Astrocyte of the spinal cord (primary cell): Measurements from ENCODE around the gene GDF10.

Experiments
- DNase-seq: peaks from one replicate; pipeline ENCODE4 v3.0.0; 2011; ENCODE audit warnings: low read depth, low spot score
- H3K4me3 ChIP-seq: 2 replicates; pipeline ENCODE4 v1.5.1; 2011; ENCODE audit warnings: low read depth, mild to moderate bottlenecking, low read length, moderate library complexity
- in situ Hi-C: cut with HindIII; loops from 2 replicates; pipeline ENCODE4 v1.10.0; 2017; ENCODE audit warnings: low sequenced_read_pairs
- TF ChIP-seq, protein P1 (sequence below): IDR thresholded peaks from 2 replicates; pipeline ENCODE4 v1.5.1; 2012; ENCODE audit warnings: low read depth, mild to moderate bottlenecking, low read length, inconsistent platforms

The GDF10 gene

GRCh38 chr10:47288916-47289495 is 11.0 kb upstream of the GDF10 start:
- in situ Hi-C loops = no loop called here
- no peak overlapping the region for H3K4me3 ChIP-seq
- DNase-seq = no peak
- TF ChIP-seq, protein P1, sequence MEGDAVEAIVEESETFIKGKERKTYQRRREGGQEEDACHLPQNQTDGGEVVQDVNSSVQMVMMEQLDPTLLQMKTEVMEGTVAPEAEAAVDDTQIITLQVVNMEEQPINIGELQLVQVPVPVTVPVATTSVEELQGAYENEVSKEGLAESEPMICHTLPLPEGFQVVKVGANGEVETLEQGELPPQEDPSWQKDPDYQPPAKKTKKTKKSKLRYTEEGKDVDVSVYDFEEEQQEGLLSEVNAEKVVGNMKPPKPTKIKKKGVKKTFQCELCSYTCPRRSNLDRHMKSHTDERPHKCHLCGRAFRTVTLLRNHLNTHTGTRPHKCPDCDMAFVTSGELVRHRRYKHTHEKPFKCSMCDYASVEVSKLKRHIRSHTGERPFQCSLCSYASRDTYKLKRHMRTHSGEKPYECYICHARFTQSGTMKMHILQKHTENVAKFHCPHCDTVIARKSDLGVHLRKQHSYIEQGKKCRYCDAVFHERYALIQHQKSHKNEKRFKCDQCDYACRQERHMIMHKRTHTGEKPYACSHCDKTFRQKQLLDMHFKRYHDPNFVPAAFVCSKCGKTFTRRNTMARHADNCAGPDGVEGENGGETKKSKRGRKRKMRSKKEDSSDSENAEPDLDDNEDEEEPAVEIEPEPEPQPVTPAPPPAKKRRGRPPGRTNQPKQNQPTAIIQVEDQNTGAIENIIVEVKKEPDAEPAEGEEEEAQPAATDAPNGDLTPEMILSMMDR = no peak

DNA sequence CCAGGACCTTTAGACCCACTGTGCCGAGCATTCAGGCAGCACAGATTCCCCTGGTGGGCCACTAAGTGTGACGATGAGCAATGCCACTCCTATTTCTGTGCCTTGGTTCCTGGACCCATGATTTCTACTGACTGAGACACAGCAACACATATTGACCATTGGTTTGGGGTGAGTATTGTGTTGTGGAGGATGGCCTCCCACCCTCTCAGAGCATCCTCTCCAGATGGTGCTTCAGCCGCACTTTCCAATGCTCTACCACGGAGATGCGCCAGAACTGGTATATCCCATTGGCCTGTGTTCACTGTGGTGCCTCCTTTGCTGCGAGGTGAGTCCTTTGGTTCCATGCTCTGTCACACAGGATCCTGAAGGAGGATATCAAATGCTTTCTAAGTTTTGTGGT is 10.1 kb upstream of the GDF10 start:
- no peak overlapping the region for H3K4me3 ChIP-seq
- in situ Hi-C loops = no loop called here
- DNase-seq = no peak
- TF ChIP-seq, protein P1 = no peak

GRCh38 chr10:47290338-47290737 is 9.7 kb upstream of the GDF10 start:
- in situ Hi-C loops = no loop called here
- no peak overlapping the region for H3K4me3 ChIP-seq
- no peak for DNase-seq
- TF ChIP-seq, protein P1 = no peak

DNA sequence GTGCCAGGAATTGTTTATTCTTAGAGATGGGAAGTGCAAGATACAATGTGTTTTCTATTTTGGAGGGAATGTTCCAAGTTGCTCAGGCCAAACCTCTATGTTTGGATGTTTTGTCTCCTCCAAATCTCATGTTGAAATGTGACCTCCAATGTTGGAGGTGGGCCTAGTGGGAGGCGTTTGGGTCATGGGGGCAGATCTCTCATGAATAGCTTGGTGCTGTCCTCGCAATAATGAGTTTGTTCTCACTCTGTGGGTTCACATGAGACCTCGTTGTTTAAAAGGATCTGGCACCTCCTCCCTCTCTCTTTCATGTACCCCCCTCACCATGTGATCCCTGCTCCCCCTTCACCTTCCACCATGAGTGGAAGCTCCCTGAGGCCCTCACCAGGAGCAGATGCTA is 8.3 kb upstream of the GDF10 start:
- DNase-seq = no peak
- in situ Hi-C loops = no loop called here
- TF ChIP-seq, protein P1 = no peak
- H3K4me3 ChIP-seq = no peak overlapping the region

DNA sequence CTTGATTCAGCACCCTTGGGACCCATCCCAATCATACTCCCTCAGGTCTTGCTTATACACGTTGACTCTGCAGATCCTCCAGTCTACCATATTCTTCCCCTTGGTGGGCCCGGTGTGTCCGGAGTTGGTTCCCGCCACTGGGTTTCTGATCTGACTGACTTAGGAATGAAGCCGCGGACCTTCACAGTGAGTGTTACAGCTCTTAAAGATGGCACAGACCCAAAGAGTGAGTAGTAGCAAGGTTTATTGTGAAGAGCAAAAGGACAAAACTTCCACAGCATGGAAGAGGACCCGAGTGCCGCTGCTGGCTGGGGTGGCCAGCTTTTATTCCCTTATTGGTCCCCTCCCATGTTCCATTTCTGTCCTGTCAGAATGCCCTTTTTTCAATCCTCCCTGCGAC is 5.9 kb upstream of the GDF10 start:
- H3K4me3 ChIP-seq = no peak overlapping the region
- TF ChIP-seq, protein P1 = no peak
- in situ Hi-C loops = no loop called here
- no peak for DNase-seq

GRCh38 chr10:47294501-47294900 is 5.5 kb upstream of the GDF10 start:
- no peak overlapping the region for H3K4me3 ChIP-seq
- in situ Hi-C loops = no loop called here
- TF ChIP-seq, protein P1 = no peak
- DNase-seq = no peak

GRCh38 chr10:47295411-47295810 is 4.6 kb upstream of the GDF10 start:
- no peak for DNase-seq
- in situ Hi-C loops = no loop called here
- TF ChIP-seq, protein P1 = no peak
- H3K4me3 ChIP-seq = no peak overlapping the region
